Stimulated activated CD8-positive, alpha-beta memory T cell treated with anti-CD3 and anti-CD28 coated beads, Interleukin-7, amount 100 ng/mL, for 48 hours (primary cell): ENCODE measurements around the gene RAMP3.
A peak's percentile ranks its signal among the peaks of the same experiment; 100 is the strongest.
"Not testable (repeated sequence)": the region's sequence is repeated elsewhere in the genome, so short reads cannot be mapped to it uniquely, and the experiment has no call there.

Experiments used
- DNase-seq, 2 donors: peaks; one replicate each; pipeline ENCODE4 v3.0.0-alpha.2; 2020; ENCODE audit warnings: low read depth in 1 of 2; ENCODE audit errors: extremely low read depth in 1 of 2

RAMP3 gene

GRCh38 chr7:45157653-45158401 lies at the start of gene RAMP3:
RAMP3 (plus strand) TSS chr7:45157791; CDS start chr7:45157829, 38 bp downstream.
- DNase-seq = no peak

DNA sequence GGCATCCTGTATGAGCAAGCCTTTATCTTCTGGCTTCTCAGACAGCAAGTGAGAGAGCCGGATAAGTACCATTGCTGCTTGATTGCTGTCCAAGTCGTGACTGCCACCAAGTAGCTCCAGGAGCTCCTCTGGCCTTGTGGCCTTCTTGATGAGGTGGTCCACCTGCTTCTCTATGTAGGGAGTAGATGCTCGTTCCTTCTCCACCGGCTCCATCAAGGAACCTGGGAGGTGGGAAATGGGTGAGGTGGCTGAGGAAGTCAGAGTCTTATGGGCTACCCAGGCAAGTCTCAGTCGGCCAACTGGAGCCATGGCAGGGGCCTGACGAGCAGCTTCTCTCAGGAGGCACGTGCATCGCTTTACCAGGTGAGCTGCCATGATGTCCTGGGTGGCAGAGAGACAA lies 48.7 kb upstream of the RAMP3 start:
- DNase-seq = no peak

GRCh38 chr7:45111298-45112223 lies 46.0 kb upstream of the RAMP3 start, which contains the start of gene TBRG4:
TBRG4 (minus strand) TSS chr7:45111697; CDS start chr7:45109237, 2,460 bp downstream.
- DNase-seq = peak; percentile 84 to 90

DNA sequence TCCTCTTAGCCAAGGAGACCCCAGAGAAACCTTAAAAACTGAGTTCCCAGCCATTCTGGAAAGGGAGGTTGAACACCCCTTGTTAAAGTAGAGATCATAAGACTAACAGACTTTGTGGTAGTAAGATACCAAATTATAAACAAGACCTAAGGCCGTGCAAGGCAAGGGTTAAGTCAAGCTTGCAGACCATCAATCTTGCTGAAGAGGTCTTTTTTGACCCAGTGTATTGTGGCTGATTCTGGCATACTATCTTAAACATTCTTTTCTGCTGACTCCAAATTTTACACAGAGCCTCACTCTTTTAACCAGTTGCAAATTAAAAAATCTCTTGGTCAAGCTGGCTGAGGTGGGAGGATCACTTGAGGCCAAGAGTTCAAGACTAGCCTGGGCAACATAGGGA lies 44.9 kb upstream of the RAMP3 start:
- no peak for DNase-seq

DNA sequence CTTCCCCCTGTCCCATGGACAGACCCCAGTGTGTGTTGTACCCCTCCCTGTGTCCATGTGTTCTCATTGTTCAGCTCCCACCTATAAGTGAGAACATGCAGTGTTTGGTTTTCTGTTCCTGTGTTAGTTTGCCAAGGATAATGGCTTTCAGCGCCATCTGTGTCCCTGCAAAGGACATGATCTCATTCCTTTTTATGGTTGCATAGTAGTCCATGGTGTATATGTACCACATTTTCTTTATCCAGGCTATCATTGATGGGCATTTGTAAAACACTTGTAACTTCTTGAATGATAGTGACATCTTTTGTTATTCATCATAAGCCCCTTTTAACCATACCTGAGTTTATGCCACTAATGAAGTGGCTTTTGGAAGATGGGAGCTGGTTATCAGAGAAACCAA lies 43.3 kb upstream of the RAMP3 start:
- DNase-seq = not testable (repeated sequence)

DNA sequence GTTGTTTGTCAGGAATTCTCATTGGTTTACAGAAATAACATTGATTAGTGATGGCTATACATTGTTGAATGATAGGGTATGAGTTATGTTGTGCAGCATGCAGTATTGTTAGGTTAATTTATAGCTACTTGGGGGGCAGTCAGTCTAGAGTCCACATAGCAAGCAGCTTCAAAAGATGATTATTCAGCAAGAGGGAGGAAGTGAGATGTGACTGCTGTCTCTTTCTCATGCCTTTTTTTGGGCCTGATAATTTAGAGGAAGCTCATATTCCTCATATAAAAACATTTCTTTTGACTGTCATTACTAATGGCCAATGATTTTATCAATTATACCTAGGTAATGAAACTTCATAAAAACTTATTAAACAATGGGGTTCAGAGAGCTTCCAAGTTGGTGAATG lies 42.7 kb upstream of the RAMP3 start:
- DNase-seq = no peak

- DNase-seq = no peak
Measured at GRCh38 chr7:45116048-45116447, 41.5 kb upstream of the RAMP3 start.

DNA sequence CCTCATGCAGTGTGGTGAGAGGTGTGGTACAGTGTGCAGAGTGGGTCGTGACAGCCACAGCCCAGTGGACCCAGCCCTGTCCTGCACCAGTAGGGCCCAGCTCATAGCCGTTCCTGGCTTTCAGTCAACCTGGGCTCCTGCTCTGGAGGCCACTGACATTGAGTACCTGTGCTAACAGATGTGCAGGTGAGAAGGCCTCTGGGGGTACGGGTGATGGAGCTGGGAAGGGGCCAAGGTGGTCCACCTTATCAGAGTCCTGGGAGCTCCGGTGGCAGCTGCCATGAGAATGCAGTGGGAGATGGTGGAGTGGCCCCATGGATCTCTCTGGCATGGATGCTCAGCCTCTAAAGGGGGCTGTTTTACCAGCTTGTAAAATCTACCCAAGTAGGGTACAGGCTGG lies 40.0 kb upstream of the RAMP3 start:
- no peak for DNase-seq

- DNase-seq = no peak
Measured at GRCh38 chr7:45118292-45118691, 39.3 kb upstream of the RAMP3 start.

GRCh38 chr7:45118889-45119331 lies 38.7 kb upstream of the RAMP3 start:
- no peak for DNase-seq

GRCh38 chr7:45119550-45119949 lies 38.0 kb upstream of the RAMP3 start:
- DNase-seq = no peak

- DNase-seq = no peak
Measured at GRCh38 chr7:45122975-45123860, 34.4 kb upstream of the RAMP3 start.

GRCh38 chr7:45123913-45124710 lies 33.5 kb upstream of the RAMP3 start:
- DNase-seq = no peak

GRCh38 chr7:45125193-45125904 lies 32.2 kb upstream of the RAMP3 start:
- DNase-seq = no peak

DNA sequence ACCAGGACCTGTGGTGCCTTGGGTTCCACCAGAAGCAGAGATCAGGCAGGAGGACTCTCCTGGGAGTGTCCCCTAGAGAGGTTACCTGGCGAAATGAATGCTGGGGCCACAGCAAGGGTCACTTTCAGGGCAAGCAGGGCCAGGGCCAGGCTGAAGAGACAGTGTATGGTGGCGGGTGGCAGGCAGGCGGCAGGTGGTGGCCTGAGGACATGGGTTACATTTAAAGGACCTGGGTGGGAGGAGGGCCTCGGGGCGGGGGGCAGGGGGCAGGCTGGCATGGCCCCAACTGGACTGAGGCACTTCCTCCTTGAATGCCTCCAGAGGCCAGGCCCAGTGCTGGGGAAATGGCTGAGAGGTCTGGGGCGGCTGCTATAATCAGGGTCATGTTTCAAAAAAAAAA lies 31.4 kb upstream of the RAMP3 start:
- no peak for DNase-seq

DNA sequence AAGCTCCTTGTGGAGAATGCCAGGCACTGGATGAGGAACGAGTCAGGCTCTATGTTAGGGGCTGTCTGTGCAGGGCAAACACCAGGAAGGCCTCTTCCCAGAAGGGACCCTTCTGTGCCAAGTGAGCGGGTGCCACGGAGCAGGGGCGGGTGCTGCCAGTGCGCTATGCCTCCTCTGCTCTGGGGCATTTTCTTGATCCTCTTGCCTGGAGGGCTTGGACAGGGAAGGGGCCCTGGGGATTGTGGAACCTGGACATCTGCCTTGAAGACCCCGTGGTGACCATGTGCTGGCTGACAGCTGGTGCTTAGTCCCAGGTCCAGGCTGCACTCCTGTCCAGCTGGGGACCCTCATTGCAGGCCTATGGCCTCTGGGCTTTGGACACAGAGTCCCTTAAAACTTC lies 30.7 kb upstream of the RAMP3 start:
- DNase-seq = no peak

DNA sequence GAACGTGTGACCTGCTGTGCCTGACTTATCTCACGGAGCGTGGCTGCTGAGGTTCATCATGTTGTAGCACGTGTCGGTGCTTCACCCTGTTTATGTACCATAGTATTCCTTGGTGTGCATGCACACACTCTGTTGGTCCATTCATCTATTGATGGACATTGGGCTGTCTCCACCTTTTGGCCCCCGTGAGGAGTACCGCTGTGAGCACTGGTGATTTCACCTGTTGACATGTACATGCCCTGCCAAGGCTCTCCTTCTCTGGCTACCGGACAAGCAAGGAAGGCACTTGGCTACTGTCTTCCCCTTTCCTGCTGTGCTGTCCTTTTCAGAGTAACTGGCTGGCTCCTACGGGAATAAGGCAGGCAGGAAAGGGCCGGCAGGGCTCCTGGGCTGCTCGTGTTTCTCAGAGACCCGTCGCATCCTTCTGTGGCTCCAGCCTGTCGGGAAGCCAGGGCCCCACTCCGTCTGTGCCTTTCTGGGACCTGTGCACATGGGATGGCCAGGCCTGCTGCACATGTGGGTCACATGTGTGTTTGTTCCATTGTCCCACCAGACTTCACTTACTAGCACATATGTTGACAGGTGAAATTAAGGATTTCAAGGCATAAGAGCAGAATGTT lies 28.3 kb upstream of the RAMP3 start:
- no peak for DNase-seq

- DNase-seq = no peak
Measured at GRCh38 chr7:45129906-45130305, 27.7 kb upstream of the RAMP3 start.

GRCh38 chr7:45130910-45131309 lies 26.7 kb upstream of the RAMP3 start:
- DNase-seq = no peak
